ENCODE data around the gene TNS1.

TNS1 gene

GRCh38 chr2:217928324-217929181 lies 74.2 kb downstream of the TNS1 start:
- Histone ChIP-seq H3K9ac (ENCODE audit: low read depth, low read length) (no peak overlapping the region), H3K9me3 (ENCODE audit: insufficient read depth, low read depth, low read length) (no peaks in the 10 kb centered on the region), H3K36me3 (ENCODE audit: insufficient read depth, low read length) (no peaks in the 10 kb centered on the region), H3K4me3 (ENCODE audit: low read length) (no peak overlapping the region), H3K27me3 (ENCODE audit: insufficient read depth, low read length) (no peaks in the 10 kb centered on the region), H3K4me1 (ENCODE audit: insufficient read depth, low read length) (peaks cover 5% of the 10 kb centered on the region; the same call in 1 of the 2 replicates), H3K27ac (ENCODE audit: low read depth, low read length) (no peak overlapping the region)
- WGBS = 86% methylated on average over 7 of the region's 7 CpGs

- 92% methylated on average over 2 of the region's 2 CpGs for WGBS
- Histone ChIP-seq H3K36me3 (ENCODE audit: insufficient read depth, low read length) (no peaks in the 10 kb centered on the region), H3K4me1 (ENCODE audit: insufficient read depth, low read length) (peaks cover under 1% of the 10 kb centered on the region; the same call in 1 of the 2 replicates), H3K27me3 (ENCODE audit: insufficient read depth, low read length) (no peaks in the 10 kb centered on the region), H3K9me3 (ENCODE audit: insufficient read depth, low read depth, low read length) (no peaks in the 10 kb centered on the region), H3K4me3 (ENCODE audit: low read length) (no peak overlapping the region), H3K9ac (ENCODE audit: low read depth, low read length) (no peak overlapping the region), H3K27ac (ENCODE audit: low read depth, low read length) (no peak overlapping the region)
These were observed 75.0 kb downstream of the TNS1 start for GRCh38 chr2:217927601-217928323.

- Histone ChIP-seq H3K9me3 (ENCODE audit: insufficient read depth, low read depth, low read length) (no peaks in the 10 kb centered on the region), H3K27ac (ENCODE audit: low read depth, low read length) (no peak overlapping the region), H3K36me3 (ENCODE audit: insufficient read depth, low read length) (no peaks in the 10 kb centered on the region), H3K9ac (ENCODE audit: low read depth, low read length) (no peak overlapping the region), H3K4me3 (ENCODE audit: low read length) (no peak overlapping the region), H3K4me1 (ENCODE audit: insufficient read depth, low read length) (peaks cover 6% of the 10 kb centered on the region), H3K27me3 (ENCODE audit: insufficient read depth, low read length) (no peaks in the 10 kb centered on the region)
- 91% methylated on average over 2 of the region's 2 CpGs for WGBS
These were observed 76.0 kb downstream of the TNS1 start for GRCh38 chr2:217926801-217927200.

- Histone ChIP-seq H3K27me3 (ENCODE audit: insufficient read depth, low read length) (no peaks in the 10 kb centered on the region; the same call in 1 of the 2 replicates), H3K4me1 (ENCODE audit: insufficient read depth, low read length) (peaks cover 29% of the 10 kb centered on the region), H3K4me3 (ENCODE audit: low read length) (no peak overlapping the region), H3K9ac (ENCODE audit: low read depth, low read length) (no peak overlapping the region), H3K27ac (ENCODE audit: low read depth, low read length) (no peak overlapping the region), H3K36me3 (ENCODE audit: insufficient read depth, low read length) (no peaks in the 10 kb centered on the region), H3K9me3 (ENCODE audit: insufficient read depth, low read depth, low read length) (no peaks in the 10 kb centered on the region)
- WGBS = 95% methylated on average over 5 of the region's 5 CpGs
These were observed 78.4 kb downstream of the TNS1 start for GRCh38 chr2:217924346-217924901.

GRCh38 chr2:217923007-217923686 lies 79.6 kb downstream of the TNS1 start:
- no peaks in the 10 kb centered on the region for H3K9me3 ChIP-seq (ENCODE audit: insufficient read depth, low read depth, low read length)
- H3K9ac ChIP-seq (ENCODE audit: low read depth, low read length) = no peak overlapping the region
- H3K27me3 ChIP-seq (ENCODE audit: insufficient read depth, low read length) = no peaks in the 10 kb centered on the region; the same call in 1 of the 2 replicates
- H3K4me1 ChIP-seq (ENCODE audit: insufficient read depth, low read length) = peaks cover 42% of the 10 kb centered on the region
- no peak overlapping the region for H3K27ac ChIP-seq (ENCODE audit: low read depth, low read length)
- 89% methylated on average over 8 of the region's 8 CpGs for WGBS
- no peaks in the 10 kb centered on the region for H3K36me3 ChIP-seq (ENCODE audit: insufficient read depth, low read length)
- H3K4me3 ChIP-seq (ENCODE audit: low read length) = no peak overlapping the region

GRCh38 chr2:217922101-217923006 lies 80.4 kb downstream of the TNS1 start:
- Histone ChIP-seq H3K4me3 (ENCODE audit: low read length) (no peak overlapping the region), H3K4me1 (ENCODE audit: insufficient read depth, low read length) (peaks cover 45% of the 10 kb centered on the region), H3K9ac (ENCODE audit: low read depth, low read length) (no peak overlapping the region), H3K36me3 (ENCODE audit: insufficient read depth, low read length) (no peaks in the 10 kb centered on the region), H3K27ac (ENCODE audit: low read depth, low read length) (no peak overlapping the region), H3K27me3 (ENCODE audit: insufficient read depth, low read length) (no peaks in the 10 kb centered on the region; the same call in 1 of the 2 replicates), H3K9me3 (ENCODE audit: insufficient read depth, low read depth, low read length) (no peaks in the 10 kb centered on the region)
- WGBS = 64% methylated on average over 19 of the region's 19 CpGs

GRCh38 chr2:217920879-217921603 lies 81.8 kb downstream of the TNS1 start:
- H3K9ac ChIP-seq (ENCODE audit: low read depth, low read length) = no peak overlapping the region
- H3K27ac ChIP-seq (ENCODE audit: low read depth, low read length) = peak overlapping the region; percentile 59; the same call in 1 of the 2 replicates
- no peaks in the 10 kb centered on the region; the same call in 1 of the 2 replicates for H3K27me3 ChIP-seq (ENCODE audit: insufficient read depth, low read length)
- H3K4me3 ChIP-seq (ENCODE audit: low read length) = no peak overlapping the region
- H3K36me3 ChIP-seq (ENCODE audit: insufficient read depth, low read length) = no peaks in the 10 kb centered on the region
- WGBS = 34% methylated on average over 8 of the region's 8 CpGs
- H3K9me3 ChIP-seq (ENCODE audit: insufficient read depth, low read depth, low read length) = no peaks in the 10 kb centered on the region
- peaks cover 45% of the 10 kb centered on the region for H3K4me1 ChIP-seq (ENCODE audit: insufficient read depth, low read length)

- Histone ChIP-seq H3K27me3 (ENCODE audit: insufficient read depth, low read length) (no peaks in the 10 kb centered on the region; the same call in 1 of the 2 replicates), H3K9ac (ENCODE audit: low read depth, low read length) (peak overlapping the region; percentile 45; the same call in 1 of the 2 replicates), H3K4me1 (ENCODE audit: insufficient read depth, low read length) (peaks cover 45% of the 10 kb centered on the region), H3K36me3 (ENCODE audit: insufficient read depth, low read length) (no peaks in the 10 kb centered on the region), H3K9me3 (ENCODE audit: insufficient read depth, low read depth, low read length) (no peaks in the 10 kb centered on the region), H3K4me3 (ENCODE audit: low read length) (peak overlapping the region; percentile 18; the same call in 1 of the 2 replicates), H3K27ac (ENCODE audit: low read depth, low read length) (peak overlapping the region; percentile 64)
- 26% methylated on average over 12 of the region's 13 CpGs for WGBS
These were observed 82.9 kb downstream of the TNS1 start for GRCh38 chr2:217919781-217920351.

- H3K4me3 ChIP-seq (ENCODE audit: low read length) = no peak overlapping the region
- H3K9ac ChIP-seq (ENCODE audit: low read depth, low read length) = peak overlapping the region; percentile 45; the same call in 1 of the 2 replicates
These were observed 83.6 kb downstream of the TNS1 start for GRCh38 chr2:217919204-217919603.

More at GRCh38 chr2:217919204-217919603, 83.6 kb downstream of the TNS1 start:
- peaks cover 45% of the 10 kb centered on the region for H3K4me1 ChIP-seq (ENCODE audit: insufficient read depth, low read length)
- no peaks in the 10 kb centered on the region for H3K36me3 ChIP-seq (ENCODE audit: insufficient read depth, low read length)
- peak overlapping the region; percentile 64 for H3K27ac ChIP-seq (ENCODE audit: low read depth, low read length)
- H3K27me3 ChIP-seq (ENCODE audit: insufficient read depth, low read length) = no peaks in the 10 kb centered on the region; the same call in 1 of the 2 replicates
- WGBS = 81% methylated on average over 7 of the region's 8 CpGs
- no peaks in the 10 kb centered on the region for H3K9me3 ChIP-seq (ENCODE audit: insufficient read depth, low read depth, low read length)
